Measurements from ENCODE around the gene TNNT2.

TNNT2 gene

DNA sequence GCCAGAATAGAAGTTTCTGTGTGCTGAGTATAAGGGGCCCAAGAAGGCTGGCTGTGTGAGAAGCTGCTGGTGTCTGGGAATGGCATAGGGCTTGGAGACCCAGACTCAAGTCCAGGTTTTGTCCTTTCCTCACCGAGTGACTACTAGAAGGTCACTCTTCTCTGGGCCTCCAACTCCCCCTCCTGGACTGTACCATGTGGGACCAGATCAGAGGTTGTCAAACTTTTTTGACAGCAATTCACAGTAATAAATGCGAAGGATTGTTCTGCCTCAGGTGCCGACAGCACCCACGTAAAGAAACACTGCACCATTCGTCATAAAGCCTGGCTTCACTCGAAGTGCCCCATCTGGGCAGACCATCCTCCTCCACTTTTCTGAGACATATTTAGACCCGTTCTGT, 65.2 kb downstream of the TNNT2 start:
- peak overlapping the region; percentile 100 for H3K27ac ChIP-seq
- DNase-seq (ENCODE audit: low spot score), result no peak
- CTCF ChIA-PET, result interaction anchor here (1.4 to 6.5 kb wide), 5 partner anchors 14 to 58 kb away, joined by 3 to 46 read pairs (median 5); no protein-coding TSS in a partner anchor
- POLR2A ChIA-PET (ENCODE audit: low non-redundant PET), result interaction anchor here (0.7 to 1.3 kb wide), 2 partner anchors 23 to 85 kb away, joined by 3 to 5 read pairs; no protein-coding TSS in a partner anchor
- TF ChIP-seq, protein P1, sequence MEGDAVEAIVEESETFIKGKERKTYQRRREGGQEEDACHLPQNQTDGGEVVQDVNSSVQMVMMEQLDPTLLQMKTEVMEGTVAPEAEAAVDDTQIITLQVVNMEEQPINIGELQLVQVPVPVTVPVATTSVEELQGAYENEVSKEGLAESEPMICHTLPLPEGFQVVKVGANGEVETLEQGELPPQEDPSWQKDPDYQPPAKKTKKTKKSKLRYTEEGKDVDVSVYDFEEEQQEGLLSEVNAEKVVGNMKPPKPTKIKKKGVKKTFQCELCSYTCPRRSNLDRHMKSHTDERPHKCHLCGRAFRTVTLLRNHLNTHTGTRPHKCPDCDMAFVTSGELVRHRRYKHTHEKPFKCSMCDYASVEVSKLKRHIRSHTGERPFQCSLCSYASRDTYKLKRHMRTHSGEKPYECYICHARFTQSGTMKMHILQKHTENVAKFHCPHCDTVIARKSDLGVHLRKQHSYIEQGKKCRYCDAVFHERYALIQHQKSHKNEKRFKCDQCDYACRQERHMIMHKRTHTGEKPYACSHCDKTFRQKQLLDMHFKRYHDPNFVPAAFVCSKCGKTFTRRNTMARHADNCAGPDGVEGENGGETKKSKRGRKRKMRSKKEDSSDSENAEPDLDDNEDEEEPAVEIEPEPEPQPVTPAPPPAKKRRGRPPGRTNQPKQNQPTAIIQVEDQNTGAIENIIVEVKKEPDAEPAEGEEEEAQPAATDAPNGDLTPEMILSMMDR (conservative IDR thresholded peaks at IDR 0.05; ENCODE audit: low read depth), result no peak

DNA sequence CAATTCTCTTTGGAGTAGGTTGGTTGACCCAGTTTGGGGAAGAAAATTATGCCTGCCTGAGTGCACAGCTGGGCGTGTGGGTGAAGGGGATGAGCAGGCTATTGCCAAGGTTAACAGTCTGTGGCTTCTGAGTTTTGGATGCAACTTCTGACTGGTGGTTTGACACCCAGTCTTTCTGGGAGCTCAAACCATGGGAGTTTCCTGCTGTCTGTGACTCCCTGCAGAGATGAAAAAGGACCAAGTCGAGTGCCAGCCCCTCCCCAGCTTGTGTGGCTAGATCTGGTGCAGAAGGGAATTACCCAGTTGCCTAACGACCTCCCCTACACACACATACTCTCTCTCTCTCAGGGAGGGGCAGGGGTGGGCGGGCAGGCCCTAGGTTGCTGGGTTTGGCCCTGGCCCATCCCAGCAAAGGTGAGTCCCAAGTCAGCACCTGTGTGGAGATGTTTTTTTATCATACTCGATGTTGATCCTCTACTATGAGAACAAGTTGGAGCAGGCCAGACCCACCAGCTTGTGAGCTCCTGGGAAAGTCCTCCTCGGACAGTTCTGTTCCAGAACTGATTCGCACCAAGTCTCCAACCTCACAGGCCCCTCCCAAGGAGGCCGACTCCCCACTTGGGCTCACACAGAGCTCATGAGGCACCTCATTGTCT, 66.0 kb downstream of the TNNT2 start:
- CTCF ChIA-PET, result interaction anchor here (0.7 to 6.5 kb wide), 8 partner anchors 15 to 1593 kb away, joined by 3 to 46 read pairs (median 4); no protein-coding TSS in a partner anchor
- peak overlapping the region; percentile 100 for H3K27ac ChIP-seq

DNA sequence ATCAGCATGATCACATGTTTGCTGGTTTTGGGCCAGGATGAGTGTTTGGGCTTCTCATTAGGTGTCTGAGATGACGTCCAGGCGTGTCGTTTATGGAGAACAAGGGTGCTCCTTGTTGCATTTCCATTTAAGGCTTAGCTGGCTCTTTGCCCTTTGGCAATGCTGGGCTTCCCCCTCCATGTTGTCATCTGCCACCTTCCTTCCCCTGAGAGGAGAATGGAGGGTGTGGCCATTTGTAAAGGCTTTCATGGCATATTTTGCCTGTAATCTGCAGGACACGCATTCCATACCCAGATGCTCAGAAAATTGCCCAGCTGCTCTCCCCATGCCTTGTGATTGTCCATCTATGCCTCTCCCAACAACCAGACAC, 66.5 kb downstream of the TNNT2 start:
- ChIA-PET POLR2A (ENCODE audit: low non-redundant PET) (interaction anchor here (0.6 to 4.6 kb wide), 3 partner anchors 19 to 27 kb away, joined by 3 to 31 read pairs (median 4); partner anchors contain the start of gene PKP1), CTCF (interaction anchor here (0.5 to 6.5 kb wide), 7 partner anchors 21 to 212 kb away, joined by 3 to 46 read pairs (median 5); no protein-coding TSS in a partner anchor)
- H3K27ac ChIP-seq, result peak overlapping the region; percentile 100
- DNase-seq (ENCODE audit: low spot score), result peak; percentile 93
- TF ChIP-seq, protein P1 (conservative IDR thresholded peaks at IDR 0.05; ENCODE audit: low read depth), result no peak

More for the DNA sequence above, 66.0 kb downstream of the TNNT2 start:
- DNase-seq (ENCODE audit: low spot score), result peak; percentile 84
- TF ChIP-seq, protein P1 (conservative IDR thresholded peaks at IDR 0.05; ENCODE audit: low read depth), result no peak
- POLR2A ChIA-PET (ENCODE audit: low non-redundant PET), result interaction anchor here (0.6 to 4.6 kb wide), 5 partner anchors 19 to 86 kb away, joined by 3 to 31 read pairs (median 4); partner anchors contain the start of gene PKP1

DNA sequence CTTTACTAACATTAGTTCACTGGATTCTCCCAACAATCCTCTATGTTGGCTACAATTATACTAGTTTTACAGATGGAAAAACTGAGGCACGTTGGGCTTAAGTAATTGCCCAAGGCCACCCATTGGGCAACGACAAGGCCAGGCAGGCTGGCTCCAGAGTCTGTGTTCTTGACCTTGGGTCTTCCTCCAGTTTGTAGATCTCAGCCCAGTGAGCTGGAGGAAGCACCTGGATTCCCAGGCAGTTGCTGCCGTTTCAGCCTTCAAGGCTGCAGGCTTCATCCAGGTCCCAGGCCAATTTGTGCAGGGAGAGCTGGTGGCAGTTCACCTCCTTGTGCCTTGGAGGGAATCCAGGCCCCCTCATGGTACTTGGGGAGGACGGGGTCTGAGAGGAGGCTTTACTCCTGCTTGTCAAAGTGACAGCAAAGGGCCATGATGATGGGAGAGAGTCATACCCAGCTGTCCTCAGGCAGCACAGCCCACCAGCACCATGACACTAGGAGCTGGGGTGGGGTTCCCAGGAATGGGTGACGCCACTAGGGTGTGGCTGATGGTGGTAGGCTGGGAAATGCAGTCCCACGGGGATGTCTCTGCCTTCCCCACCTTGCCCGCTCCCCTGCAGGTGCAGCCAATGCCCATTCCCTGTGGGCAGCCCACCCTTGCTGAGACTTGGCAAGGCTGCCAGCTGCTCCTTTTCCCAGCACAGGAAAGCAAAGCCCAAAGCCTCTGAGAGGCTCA, 67.1 kb downstream of the TNNT2 start:
- CTCF ChIA-PET, result interaction anchor here (0.5 to 6.5 kb wide), 7 partner anchors 20 to 212 kb away, joined by 3 to 46 read pairs (median 4); no protein-coding TSS in a partner anchor
- DNase-seq (ENCODE audit: low spot score), result peak; percentile 76
- TF ChIP-seq, protein P1 (conservative IDR thresholded peaks at IDR 0.05; ENCODE audit: low read depth), result no peak
- peak overlapping the region; percentile 100 for H3K27ac ChIP-seq
- POLR2A ChIA-PET (ENCODE audit: low non-redundant PET), result interaction anchor here (4.6 kb wide), 1 partner anchor 27 kb away, joined by 31 read pairs; the partner anchor contains the start of gene PKP1

DNA sequence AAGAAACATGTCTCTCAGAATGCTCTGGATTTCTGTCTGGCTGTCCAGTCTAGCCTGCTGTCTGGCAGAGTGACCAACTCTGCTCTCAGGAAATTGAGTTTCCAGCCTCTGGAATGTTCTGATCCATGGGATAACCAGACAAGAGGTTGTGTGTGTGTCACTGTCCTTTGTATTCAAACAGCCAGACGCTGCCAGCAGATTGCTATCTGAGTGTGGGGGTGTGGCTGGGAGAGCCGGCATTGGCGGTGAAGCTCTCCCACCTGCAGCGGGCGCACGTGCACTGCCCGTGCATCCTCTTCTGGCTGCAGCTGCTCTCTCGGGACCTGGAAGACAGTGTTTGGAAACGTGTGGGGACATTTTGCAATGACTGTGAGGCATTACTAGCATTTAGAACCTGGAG, 68.1 kb downstream of the TNNT2 start:
- ChIA-PET CTCF (interaction anchor here (0.9 to 6.5 kb wide), 11 partner anchors 9 to 55 kb away, joined by 3 to 46 read pairs (median 5); no protein-coding TSS in a partner anchor), POLR2A (ENCODE audit: low non-redundant PET) (interaction anchor here (1.1 to 4.6 kb wide), 3 partner anchors 20 to 26 kb away, joined by 3 to 31 read pairs (median 6); partner anchors contain the start of gene PKP1)
- peak; percentile 83 for DNase-seq (ENCODE audit: low spot score)
- H3K27ac ChIP-seq, result peak overlapping the region; percentile 100
- TF ChIP-seq, protein P1 (conservative IDR thresholded peaks at IDR 0.05; ENCODE audit: low read depth), result no peak; the same call in 1 of the 2 replicates

Data from RWPE1 (cell line).